ENCODE data around the gene ADAMTSL4.

ADAMTSL4 gene

GRCh38 chr1:150548632-150549495 lies at the start of gene ADAMTSL4:
Gene ADAMTSL4, plus strand, starts transcription at chr1:150549408. Its CDS starts 2,881 bp downstream, at chr1:150552289.
- no peak for DNase-seq (ENCODE audit: low spot score)

GRCh38 chr1:150505431-150505830 lies 43.8 kb upstream of the ADAMTSL4 start:
- DNase-seq (ENCODE audit: low spot score), result no peak

GRCh38 chr1:150507912-150508864 lies 41.0 kb upstream of the ADAMTSL4 start, which contains the start of gene ECM1:
Gene ECM1, plus strand, starts transcription at chr1:150508109. Its CDS starts 101 bp downstream, at chr1:150508210.
- no peak for DNase-seq (ENCODE audit: low spot score)

- no peak for DNase-seq (ENCODE audit: low spot score)
Measured at GRCh38 chr1:150508982-150509381, 40.2 kb upstream of the ADAMTSL4 start.

GRCh38 chr1:150511551-150511950 lies 37.7 kb upstream of the ADAMTSL4 start:
- no peak for DNase-seq (ENCODE audit: low spot score)

- DNase-seq (ENCODE audit: low spot score), result no peak
Measured at GRCh38 chr1:150511985-150512660, 37.1 kb upstream of the ADAMTSL4 start.

DNA sequence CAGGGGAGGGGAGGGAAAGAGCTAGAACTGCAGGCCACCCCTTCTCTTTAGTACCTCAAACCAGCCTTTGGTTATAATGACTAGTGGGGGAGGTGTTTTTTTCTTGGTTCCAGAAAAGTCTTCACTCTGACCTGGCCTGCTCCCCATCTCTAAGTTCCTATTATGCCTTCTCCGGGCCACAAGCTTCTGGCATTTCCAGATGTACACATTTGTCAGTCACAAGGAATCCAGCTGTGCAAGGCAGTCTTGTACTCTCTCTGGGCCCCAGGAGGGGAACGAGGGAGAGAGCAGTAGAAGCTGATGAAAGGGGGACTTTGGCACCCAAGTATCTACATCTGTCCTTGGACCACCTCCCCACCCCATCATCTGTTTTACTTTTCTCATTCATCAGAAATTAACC lies 36.4 kb upstream of the ADAMTSL4 start:
- no peak for DNase-seq (ENCODE audit: low spot score)

DNA sequence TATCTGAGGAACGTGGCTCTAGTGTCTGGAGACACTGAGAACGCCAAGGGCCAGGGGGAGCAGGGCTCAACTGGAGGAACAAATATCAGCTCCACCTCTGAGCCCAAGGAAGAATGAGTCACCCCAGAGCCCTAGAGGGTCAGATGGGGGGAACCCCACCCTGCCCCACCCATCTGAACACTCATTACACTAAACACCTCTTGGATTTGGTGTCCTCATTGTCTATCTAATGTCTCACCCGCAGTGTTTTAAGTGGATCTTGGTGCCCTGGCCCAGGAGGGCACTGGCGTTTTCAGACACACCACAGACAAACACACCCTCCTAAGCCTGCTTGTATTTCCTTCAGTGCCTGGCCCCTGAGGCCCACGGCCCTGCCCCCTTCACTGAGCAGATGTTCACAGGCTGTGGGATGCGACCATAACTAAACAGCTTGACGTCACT lies 35.8 kb upstream of the ADAMTSL4 start:
- DNase-seq (ENCODE audit: low spot score), result no peak

- DNase-seq (ENCODE audit: low spot score), result no peak
Measured at GRCh38 chr1:150514260-150514659, 34.9 kb upstream of the ADAMTSL4 start.

DNA sequence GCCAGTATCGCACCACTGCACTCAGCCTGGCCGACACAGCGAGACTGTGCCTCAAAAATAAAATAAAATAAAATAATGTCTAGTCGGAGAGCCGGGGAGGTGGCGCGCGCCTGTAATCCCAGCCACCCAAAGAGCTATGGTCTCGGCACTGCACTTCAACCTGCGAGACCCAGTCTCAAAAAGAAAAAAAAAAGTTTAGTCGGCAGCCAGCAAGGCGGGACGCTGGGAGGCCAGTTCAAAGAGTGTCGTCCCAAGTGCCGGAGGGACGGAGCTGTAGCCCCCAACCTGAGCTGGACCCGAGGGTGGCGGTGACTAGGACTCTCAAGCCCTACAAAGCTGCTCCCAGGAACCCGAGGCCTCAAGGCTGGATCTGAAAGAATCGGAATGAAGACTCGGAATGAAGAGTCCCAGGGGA lies 34.3 kb upstream of the ADAMTSL4 start:
- no peak for DNase-seq (ENCODE audit: low spot score)

GRCh38 chr1:150515328-150516049 lies 33.7 kb upstream of the ADAMTSL4 start, which contains the start of gene FALEC:
Gene FALEC, plus strand, starts transcription at chr1:150515752.
- DNase-seq (ENCODE audit: low spot score), result peak; percentile 92

DNA sequence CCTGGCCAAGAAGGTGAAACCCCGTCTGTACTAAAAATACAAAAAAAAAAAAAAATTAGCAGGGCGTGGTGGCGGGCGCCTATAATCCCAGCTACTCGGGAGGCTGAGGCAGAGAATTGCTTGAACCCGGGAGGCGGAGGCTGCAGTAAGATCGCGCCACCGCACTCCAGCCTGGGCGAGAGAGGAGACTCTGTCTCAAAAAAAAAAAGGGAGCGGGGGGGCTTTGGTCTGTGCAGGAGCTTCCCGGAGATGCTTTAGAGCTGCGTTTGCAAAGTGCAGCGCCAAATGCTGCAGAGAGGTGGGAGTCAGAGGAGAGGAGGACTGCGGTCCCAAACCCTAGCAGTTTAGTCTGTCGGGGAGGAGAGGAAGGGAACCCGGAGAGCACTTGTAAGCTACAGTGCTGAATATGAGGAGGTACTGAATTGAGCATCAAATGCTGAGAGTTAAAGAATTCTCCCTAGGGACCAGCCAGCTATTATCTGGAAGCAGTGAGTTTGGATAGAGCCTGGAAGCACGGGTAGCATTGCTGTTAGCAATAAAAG lies 33.1 kb upstream of the ADAMTSL4 start:
- DNase-seq (ENCODE audit: low spot score), result peak; percentile 2

DNA sequence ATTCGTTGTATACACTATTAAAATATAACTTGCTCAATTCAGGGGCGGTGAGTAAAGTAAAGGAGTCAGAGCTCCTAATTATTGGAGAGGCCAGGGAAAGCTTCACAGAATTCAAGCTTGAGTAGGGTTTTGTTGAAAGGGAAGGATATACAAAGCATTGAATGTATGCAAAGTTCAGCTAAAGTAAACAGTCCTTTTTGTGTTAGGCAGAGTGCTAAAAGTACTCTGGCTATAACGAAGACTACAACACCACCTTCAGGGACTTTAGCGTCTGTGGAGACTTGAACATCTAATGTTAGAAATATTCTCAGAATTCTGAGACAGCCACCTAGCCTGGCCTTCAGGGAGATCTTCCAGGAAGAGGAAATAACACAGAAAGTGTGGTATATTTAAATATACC lies 32.6 kb upstream of the ADAMTSL4 start:
- DNase-seq (ENCODE audit: low spot score), result peak; percentile 45

DNA sequence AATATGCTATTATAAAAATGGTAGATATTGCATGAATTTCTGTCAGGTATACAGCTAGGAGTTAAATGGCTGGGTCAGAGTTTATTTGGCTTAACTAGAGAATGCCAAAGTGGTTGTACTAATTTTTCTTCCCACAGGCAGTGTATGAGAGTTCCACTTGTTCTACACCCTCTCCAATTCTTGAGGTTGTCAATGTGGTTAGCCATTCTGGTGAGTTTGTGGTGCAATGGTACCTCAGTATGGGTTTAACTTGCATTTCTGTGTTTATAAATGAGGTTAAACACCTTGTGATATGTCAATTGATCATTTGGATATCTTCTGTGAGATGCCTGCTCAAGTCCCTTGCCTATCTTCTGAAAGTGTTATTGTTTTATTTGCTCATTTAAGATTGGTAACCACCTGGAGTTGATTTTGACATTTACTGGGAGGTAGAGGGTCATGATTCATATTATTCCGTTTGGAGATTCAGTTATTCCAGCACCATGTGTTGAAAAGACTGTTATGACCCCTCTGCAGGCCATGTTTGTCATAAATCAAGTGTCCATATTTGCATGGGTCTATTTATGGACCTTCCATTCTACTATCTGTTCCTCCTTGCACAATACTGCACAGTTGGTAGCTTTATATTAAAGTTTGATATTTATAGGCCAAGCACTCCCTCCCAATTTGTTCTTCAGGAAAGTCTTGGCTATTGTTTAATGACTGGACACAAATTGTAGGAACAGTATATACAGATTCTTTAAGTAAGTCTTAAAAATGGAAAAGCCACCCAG lies 27.8 kb upstream of the ADAMTSL4 start:
- DNase-seq (ENCODE audit: low spot score), result no peak

- DNase-seq (ENCODE audit: low spot score), result no peak
Measured at GRCh38 chr1:150525348-150525747, 23.9 kb upstream of the ADAMTSL4 start.

GRCh38 chr1:150528196-150528595 lies 21.0 kb upstream of the ADAMTSL4 start:
- DNase-seq (ENCODE audit: low spot score), result no peak

DNA sequence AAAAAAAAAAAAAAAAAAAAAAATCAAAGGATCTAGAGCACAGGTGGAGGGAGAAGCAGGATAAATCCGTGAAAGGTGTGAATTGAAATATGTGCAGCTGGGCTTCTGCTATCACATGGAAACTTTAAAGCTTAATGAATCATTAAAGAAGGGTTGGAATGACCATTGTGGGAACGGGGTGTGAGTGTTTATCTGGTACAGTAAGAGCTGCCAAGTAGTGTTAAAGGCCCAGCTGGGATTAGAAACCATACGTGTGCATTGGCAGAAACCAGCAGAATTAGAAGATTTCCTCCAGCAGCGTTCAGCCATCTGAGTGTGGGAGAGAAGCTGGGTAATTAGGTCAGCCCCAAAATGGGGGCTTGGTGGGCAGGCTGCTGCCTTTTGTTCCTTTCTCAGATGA lies 20.2 kb upstream of the ADAMTSL4 start:
- no peak for DNase-seq (ENCODE audit: low spot score)

DNA sequence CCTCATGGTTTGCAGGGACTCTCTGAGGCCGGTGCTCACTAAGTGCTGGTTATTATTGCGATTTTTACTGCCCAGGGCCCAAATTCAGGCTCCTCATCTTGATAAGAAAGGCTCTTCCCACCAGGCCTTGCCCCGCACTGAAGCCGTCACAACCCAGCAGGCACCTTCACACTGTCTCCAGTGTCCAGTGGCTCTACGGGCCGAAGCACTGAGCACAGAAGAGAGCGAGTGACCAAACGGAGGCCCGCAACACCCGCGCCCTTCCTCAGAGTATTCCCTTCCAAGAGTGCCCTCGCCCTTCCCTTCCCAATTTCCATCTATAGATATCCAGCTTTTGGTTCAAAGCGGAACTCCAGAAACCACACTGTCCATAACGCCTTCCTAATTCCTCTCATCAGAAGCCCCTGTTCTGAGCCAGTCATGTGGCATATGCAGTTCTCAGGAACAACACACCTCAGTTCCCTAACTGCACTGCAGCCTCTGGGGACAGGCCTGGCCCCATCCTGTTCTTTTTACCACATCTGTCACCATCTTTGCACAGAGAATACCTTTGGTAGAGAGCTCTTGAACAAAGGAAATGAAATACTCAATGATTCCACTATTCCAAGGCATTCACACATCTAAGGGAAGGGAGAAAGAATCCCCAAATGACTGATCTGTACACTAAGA lies 18.6 kb upstream of the ADAMTSL4 start:
- no peak for DNase-seq (ENCODE audit: low spot score)

DNA sequence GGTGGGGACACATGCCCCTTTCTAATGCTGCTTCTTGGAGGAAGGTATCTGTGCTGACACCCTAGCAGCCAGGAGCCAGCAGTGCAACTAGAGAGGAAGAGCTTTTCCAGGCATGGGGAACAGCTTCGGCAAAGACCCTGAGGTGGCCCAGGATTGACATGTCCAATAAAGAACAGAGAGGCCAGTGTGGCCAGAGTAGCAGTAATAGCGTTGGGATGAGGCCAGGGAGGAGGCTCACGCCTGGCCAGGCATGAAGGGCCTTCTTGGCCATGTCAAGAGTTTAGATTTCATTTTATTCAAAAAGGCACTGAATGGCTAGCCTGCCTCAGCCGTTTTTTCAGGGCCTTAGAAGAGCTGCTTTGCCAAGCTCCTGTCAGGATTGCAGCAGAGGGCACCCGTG lies 16.3 kb upstream of the ADAMTSL4 start:
- DNase-seq (ENCODE audit: low spot score), result no peak

DNA sequence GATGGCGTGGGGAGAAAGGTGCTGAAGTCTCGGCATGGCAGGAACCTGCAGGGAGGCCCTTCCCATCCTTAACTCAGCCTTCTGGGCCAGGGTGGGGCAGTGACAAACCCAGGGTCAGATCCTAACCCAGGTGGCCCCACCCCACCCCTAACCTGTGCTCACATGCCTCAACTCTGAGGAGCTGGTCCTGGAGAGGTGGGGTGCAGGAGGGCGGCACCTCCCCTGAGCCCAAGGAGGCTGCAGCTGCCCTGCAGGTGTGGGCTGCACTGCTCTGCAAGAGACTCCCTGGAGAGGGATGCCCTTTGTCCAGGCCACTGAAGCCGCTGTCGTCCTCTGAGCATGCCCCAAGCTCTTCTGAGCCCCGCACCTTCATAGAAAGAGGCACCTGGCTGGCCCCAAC lies 15.2 kb upstream of the ADAMTSL4 start:
- no peak for DNase-seq (ENCODE audit: low spot score)
